ENCODE measurements around the gene REEP5.
A peak's percentile ranks its signal among the peaks of the same experiment; 100 is the strongest.

Gene REEP5

DNA sequence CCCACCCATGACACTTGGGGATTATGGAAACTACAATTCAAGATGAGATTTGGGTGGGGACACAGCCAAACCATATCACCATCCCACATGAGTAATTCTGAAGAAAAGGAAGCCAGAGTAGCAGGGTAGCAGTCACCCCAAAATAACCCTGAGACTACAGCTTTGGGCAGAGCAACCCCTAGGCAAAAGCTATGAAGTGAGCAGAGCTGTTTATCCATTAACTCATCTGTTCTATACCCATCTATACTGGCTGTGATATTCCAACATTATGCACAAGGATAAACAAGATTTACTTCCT lies 12.3 kb upstream of the REEP5 start:
- no peak overlapping the region for H3K4me3 ChIP-seq (ENCODE audit: low read length)
- no peak for DNase-seq (ENCODE audit: low read depth, low spot score)

DNA sequence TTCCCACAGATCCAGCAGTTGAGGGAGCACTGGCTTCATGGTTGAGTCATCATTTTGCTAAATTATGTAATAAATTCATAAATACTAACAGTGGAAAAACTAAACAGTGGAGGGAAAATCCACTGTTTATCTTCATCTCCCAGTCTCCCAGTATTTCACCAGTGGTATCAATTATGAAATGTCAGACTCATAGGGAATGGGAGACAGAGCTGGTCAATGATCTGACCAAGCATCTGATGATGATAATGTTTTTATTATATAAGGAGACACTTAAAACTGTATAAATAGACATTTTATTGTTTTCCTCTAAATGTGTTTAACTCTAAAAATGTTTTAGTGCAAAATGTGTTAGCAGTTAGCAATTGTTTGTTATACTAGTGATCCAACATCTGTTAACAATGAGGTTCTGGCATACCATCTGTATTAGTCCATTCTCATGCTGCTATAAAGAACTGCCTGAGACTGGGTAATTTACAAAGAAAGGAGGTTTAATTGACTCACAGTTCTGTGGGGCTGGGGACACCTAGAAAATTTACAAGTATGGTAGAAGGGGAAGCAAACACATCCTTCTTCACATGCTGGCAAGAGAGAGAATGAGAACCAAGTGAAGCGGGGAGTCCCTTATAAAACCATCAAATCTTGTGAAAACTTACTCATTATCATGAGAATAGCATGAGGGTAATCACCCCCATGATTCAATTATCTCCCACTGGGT lies 11.8 kb upstream of the REEP5 start:
- DNase-seq (ENCODE audit: low read depth, low spot score), result no peak

DNA sequence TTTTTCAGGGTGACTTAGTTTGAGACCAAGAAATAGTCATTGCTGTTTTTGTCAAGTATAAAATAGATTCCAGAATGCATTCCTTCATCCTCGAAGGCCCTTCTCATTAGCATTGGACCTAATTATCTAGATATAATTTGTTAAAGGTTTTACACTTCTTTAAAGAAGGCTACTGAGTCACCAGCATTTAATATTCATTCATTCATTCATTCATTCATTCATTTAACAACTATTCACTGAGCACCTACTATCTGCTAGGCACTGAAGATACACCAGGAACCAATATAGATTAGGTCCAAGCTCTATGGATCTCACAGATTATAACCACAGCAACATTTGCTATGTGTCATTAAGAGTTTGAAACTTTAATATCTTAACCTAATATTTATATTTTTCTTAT lies 11.1 kb upstream of the REEP5 start:
- H3K4me3 ChIP-seq (ENCODE audit: low read length), result no peak overlapping the region
- DNase-seq (ENCODE audit: low read depth, low spot score), result no peak

More for the DNA sequence above, 11.8 kb upstream of the REEP5 start:
- H3K4me3 ChIP-seq (ENCODE audit: low read length), result no peak overlapping the region

DNA sequence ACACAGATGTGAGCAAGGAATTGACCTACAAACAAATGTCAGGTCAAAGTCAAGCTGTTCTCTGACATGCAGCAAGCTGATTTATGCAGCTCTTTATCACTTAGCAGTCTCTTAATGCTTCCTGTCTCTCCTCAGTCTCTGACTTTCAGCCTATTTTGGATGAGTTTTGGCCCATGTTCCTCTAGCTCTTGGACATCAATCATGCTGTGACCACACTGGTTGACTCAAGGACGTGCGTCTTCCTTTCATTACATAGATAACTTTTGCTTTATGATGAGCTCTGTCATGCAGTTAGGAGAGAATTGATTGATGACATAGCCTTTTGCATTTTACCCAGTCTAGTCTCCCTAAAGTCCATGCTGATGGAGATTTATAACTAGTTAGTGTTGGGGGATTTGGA lies 9.4 kb upstream of the REEP5 start:
- DNase-seq (ENCODE audit: low read depth, low spot score), result no peak
- no peak overlapping the region for H3K4me3 ChIP-seq (ENCODE audit: low read length)

DNA sequence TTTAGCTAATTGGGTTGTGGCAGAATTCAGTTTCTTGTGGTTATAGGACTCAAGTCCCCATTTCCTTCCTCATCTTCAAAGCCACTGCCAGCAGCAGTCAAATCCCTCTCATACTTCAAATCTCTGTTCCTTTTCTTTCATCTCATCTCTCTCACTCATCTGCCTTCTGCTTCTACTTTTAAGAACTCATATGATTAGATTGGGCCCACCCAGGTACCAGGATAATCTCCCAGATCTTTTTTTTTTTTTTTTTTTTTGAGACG lies 8.0 kb upstream of the REEP5 start:
- no peak overlapping the region for H3K4me3 ChIP-seq (ENCODE audit: low read length)
- DNase-seq (ENCODE audit: low read depth, low spot score), result peak; percentile 93

DNA sequence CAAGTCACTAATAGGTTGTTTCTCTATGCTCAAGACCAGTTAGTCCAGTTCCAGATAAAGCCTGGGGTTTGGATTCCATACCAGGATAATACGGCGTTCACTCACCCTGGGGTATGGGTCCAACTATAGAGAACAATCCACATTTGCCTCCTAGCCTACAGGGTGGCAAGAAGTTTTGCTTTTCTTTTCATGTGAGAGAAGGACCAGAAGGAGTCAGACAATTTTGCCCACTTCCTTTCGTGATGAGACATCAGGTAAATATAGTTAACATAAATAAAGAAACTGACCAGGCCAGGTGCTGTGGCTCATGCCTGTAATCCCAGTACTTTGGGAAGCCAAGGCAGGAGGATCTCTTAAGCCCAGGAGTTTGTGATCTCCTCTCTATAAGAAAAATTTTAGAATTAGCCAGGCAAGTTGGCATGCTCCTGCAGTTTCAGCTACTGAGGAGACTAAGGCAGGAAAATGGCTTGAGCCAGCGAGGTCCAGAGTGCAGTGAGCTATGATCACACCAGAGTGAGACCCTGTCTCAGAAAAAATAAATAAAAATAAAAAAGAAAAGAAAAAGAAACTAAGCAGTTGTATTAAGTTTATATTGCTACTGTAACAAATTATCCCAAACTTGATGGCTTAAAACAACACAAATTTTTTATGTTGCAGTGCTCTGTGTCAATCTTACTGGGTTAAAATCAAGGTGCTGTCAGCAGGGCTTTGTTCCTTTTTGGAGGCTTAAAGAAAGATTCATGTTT lies 7.5 kb upstream of the REEP5 start:
- DNase-seq (ENCODE audit: low read depth, low spot score), result no peak
- no peak overlapping the region for H3K4me3 ChIP-seq (ENCODE audit: low read length)

DNA sequence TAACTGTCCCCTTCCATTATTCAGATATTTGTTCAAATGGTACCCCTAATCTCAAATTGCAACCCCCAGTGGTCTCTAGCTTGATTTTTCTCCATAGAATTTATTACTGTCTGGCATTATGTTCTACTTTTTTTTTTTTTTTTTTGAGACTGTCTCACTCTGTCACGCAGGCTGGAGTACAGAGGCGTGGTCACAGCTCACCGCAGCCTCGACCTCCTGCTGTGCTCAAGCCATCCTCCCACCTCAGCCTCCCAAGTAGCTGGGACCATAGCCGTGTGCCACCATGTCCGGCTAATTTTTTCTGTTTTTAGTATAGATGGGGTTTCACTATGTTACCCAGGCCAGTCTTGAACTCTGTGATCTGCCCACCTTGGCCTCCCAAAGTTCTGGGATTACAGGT lies 2.0 kb upstream of the REEP5 start:
- no peak overlapping the region for H3K4me3 ChIP-seq (ENCODE audit: low read length)
- no peak for DNase-seq (ENCODE audit: low read depth, low spot score)

DNA sequence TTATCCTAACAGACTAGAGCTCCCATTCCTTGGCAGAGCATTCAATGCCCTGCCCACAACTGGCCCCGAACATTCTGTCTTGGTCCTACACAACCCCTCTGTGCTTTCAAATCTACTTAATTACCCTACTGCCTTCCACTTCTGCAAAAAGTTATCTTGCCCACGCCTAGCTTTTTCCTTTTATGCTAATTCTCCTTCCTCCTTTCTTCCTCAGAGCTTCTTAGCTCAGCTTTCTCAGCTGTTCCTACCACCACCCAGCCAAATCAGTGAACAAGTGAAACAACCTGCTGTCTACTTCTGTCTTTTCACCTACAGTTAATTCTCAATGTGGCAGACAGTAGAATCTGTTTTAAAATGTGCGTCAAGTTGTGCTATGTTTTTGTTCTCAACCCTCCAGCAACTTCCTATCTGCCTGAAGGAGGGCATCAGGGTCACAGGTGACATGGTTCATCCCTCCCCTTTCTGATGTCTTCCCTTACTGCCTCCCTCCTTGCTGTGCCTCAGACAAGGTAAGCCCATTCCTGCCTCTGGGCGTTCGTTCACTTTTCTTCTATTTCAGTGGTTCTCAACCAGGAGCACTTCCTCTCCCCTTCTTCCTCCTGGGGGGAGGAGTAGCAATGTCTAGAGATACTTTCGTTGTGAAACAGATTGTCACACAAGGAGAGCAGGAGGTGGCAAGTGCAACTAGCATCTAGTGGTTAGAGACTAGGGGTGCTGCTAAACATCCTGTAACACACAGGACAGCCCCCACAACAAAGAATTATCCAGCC lies 1.3 kb upstream of the REEP5 start:
- DNase-seq (ENCODE audit: low read depth, low spot score), result peak; percentile 41
- peak overlapping the region; percentile 1; the same call in 1 of the 2 replicates for H3K4me3 ChIP-seq (ENCODE audit: low read length)

DNA sequence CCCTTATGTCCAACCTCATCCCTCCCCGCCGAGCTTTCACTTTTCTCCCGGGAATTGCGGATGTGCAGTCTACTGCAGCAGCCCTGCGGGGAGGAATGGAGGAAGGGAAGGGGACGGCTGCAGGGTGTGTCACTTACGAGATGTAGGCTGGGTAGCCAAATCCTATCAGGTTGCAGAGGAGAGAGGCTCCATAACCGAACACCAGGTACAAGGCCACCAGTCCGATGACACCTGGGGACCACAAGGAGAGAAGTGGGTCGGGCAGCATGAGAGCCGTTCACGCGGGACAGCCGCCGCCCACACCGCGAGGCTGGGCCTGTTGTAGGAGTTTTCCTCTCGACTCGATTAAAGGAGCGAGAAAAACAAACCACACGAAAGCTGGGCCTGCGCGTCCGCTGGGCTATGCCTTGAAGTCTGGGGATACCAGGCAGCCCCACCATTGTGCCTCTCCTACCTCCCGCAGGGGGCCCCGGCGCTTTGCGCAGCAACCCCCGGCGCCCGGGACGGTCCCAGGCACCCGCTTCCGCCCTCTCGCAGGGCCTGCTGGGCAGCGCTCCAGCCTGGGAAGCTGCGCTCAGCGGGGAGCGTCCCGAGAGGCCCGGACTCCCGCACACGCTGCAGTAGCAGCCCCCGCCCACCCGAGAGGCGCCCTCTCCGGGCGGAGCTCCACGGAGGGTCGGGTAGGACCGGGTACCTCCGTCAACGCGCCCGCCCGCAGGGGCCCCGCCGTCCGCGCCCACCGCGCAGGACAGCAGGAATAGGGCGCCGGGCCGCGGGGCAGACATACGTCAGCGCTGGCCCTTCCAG lies 798 bp downstream of the REEP5 start:
- peak overlapping the region; percentile 87 for H3K4me3 ChIP-seq (ENCODE audit: low read length)
- no peak for DNase-seq (ENCODE audit: low read depth, low spot score)

DNA sequence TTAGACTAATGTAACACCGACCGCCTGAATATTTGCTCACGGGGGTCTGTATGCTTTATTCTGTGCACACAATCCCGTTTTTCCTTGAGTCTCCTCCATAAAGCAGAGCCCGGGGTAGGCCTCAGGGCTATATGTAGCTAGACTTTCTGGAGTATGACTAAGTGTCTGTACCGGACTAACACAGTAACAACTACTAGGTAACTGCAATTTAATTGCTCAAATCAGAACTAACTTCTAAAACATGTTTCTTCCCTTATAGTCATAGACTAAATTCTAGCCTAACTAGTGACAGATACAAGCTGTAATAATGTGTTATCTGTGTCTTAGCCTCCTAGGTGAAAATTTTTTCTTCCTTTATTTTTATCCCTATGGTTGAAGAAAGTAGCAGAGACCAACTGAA lies 2.1 kb downstream of the REEP5 start:
- no peak for DNase-seq (ENCODE audit: low read depth, low spot score)
- H3K4me3 ChIP-seq (ENCODE audit: low read length), result no peak overlapping the region

DNA sequence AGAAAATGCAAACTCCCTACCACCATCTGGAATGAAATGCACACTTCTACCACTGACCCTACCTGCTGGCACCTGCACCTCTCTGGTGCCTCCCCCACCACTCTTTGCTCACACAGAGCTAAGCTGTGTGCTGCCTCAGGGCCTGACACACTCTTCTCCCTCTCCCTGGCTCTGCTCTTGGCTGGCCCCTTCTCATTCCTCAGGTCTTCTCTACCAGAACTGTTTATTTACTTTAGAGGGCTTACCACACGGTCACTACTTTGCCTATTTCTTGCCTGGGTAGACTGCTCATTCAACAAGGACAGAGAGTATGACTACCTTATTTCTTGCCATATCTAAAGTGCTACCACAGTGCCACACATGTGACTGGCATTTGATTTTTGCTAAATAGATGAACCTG lies 3.3 kb downstream of the REEP5 start:
- DNase-seq (ENCODE audit: low read depth, low spot score), result no peak
- H3K4me3 ChIP-seq (ENCODE audit: low read length), result no peak overlapping the region

DNA sequence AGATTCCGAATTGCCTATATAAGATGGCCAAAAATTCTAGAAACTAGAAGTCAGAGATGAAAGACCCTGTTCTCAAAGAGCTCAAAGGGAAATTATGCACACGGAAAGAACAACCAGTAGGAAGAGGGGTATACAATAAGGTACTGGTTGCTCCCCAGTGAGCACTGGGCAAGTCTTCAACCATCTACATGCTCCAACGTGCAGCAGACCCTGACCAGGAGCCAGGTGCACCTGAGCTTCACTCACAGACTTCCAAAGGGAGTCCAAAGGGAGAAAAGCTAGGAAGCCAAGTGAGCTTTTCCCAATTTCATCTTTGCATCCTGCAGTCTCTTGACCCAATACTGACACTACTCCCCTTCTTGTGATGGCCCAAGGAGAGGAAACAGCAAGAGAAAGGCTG lies 3.9 kb downstream of the REEP5 start:
- no peak for DNase-seq (ENCODE audit: low read depth, low spot score)
- no peak overlapping the region for H3K4me3 ChIP-seq (ENCODE audit: low read length)

DNA sequence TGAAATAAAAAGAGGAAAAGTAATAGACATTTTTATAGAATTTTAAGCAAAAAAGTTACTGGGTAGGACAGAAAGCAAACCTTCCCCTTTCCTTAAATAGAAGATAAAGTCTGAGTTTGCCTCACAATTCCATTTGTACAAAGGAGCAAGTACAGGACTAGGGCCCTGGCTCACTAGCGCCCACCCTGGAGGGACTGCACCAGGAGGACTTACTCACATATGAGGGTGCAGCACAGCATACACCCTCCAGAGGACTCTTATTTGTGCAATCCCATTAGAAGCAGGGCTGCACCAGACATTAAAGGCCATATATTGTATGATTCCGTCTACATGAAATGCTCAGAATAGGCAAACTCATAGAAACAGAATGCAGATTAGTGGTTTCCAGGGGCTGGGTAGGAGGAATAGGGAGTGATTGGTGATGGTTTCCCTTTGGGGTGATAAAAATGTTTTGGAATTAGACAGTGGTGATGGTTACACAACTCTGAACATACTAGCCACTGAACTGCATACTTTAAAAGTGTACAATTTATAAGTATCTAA lies 4.5 kb downstream of the REEP5 start:
- peak; percentile 32 for DNase-seq (ENCODE audit: low read depth, low spot score)

DNA sequence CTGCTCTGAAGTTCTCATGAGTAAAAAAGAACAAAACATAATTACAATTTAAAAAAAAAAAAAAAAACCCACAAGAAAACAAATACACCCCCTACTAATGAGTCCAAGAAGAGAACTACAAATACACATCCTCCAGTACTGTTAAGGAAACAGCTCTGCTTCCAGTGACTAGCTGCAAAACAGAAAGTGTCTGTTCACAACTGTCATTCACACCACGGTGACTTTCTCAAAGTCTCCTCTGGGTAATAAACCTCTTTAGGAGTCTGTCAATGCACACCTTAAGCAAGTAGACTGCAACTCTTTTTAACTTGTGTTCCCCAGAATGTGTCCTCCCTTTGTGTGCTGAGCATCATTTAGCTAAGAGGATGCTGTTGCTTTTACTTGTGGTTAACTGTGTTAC lies 6.2 kb downstream of the REEP5 start:
- DNase-seq (ENCODE audit: low read depth, low spot score), result peak; percentile 32

More for the DNA sequence above, 4.5 kb downstream of the REEP5 start:
- no peak overlapping the region for H3K4me3 ChIP-seq (ENCODE audit: low read length)

DNA sequence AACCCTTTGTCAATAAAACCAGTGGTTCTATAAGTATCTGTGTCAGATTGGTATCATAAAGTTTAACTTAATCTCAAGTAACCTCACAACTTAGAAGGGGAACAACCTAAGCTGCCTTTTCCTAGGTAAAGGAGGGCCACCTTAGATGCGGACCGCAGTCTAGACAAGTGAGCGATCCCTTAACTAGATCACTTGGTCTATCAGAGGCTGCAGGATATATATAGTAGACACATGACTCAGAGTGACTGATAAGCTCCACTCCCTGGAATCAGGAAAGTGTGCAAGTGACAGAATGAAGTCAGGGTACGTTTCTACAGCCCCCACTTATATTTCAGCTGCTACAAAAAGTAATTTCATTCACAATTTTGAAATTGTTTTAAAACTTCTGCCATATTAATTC lies 7.4 kb downstream of the REEP5 start:
- no peak for DNase-seq (ENCODE audit: low read depth, low spot score)
- no peak overlapping the region for H3K4me3 ChIP-seq (ENCODE audit: low read length)

More for the DNA sequence above, 6.2 kb downstream of the REEP5 start:
- no peak overlapping the region for H3K4me3 ChIP-seq (ENCODE audit: low read length)

DNA sequence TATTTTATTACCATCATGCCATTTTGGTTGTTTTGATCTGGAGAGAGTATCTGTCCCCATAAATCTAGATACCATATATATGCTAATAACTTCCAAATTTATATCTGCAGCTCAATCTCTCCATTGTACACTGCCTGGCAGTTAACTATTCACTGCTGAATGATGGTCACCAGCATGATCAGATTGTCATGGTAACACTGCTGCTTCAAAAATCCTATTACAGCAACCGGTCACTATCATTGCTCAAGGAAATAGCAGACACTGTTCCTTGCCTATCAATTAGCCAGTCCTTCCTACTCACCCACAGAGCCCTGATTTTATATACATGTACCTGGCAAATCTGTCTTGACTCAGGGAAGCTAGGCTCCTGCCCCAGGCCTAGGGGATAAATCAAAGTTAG lies 11.5 kb downstream of the REEP5 start:
- H3K4me3 ChIP-seq (ENCODE audit: low read length), result no peak overlapping the region
- no peak for DNase-seq (ENCODE audit: low read depth, low spot score)

DNA sequence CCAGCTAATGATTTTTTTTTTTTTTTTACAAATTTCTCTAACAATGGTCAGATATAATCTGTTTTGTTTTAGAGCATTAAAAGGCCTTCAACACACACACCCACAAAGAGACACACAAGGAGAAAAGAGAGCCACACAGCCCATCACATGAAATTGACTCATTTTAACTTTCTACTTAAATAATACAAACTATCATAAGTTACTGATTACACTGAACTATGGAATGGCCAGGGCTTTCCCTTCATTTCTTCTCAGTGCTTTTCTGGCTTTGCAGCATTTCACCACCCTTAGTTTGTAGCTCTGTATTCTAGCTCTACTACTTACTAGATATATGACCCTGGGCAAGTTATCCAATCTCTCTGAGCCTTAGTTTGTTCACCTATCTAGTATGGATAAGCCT lies 13.2 kb downstream of the REEP5 start:
- DNase-seq (ENCODE audit: low read depth, low spot score), result no peak
- H3K4me3 ChIP-seq (ENCODE audit: low read length), result no peak overlapping the region

DNA sequence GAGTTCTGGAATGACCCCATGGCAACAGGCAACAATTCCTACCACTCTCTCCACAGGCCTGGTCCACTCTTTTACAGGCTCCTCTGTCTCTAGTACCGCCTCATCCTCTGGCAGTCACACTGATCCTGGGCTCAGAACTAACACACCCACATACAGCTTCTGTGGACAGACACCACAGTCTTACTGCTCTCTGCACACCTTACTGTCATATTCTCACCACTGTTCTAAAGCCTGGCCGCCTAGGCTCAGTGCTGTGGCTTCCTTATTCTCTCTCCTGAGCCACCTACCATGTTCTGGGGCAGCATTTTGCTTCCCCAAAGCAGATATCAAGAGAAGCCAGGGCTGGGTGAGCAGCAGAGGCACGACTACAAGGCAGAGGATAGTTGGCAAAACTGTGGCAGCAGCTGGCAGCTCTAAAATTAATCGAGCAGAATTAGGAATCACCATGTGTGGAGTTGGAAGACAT lies 14.8 kb downstream of the REEP5 start:
- no peak for DNase-seq (ENCODE audit: low read depth, low spot score)

DNA sequence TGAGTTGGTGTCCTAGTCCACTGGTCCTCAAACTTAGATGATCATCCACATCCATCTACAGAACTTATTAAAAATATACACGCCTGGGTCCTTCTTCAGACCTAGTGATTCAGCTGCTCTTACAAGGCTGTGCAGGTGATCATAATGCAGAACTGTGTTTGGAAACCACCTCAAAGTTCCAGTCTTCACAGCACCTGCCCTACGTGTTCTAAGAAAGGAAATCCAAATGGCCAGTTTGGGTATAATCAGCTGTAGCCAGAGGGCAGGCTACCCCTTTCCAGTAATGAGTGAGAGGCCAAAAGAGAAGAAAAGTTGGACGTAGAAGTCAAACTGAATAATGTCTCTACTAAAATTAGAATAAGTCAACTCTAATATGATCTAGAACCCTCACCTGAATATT lies 15.4 kb downstream of the REEP5 start:
- DNase-seq (ENCODE audit: low read depth, low spot score), result no peak
- no peak overlapping the region for H3K4me3 ChIP-seq (ENCODE audit: low read length)

More for the DNA sequence above, 14.8 kb downstream of the REEP5 start:
- no peak overlapping the region for H3K4me3 ChIP-seq (ENCODE audit: low read length)
